GM12878 (cell line): ENCODE results near the gene PDE10A. TPM values are rescaled to one million over a fixed set of nuclear protein-coding genes. Genes with fewer than 3 reads are reported as not detected.

Source experiments
- ATAC-seq: fragments of 200-7000 bp; cut with Tn5 transposase; 3 replicates; pipeline ENCODE4 v1.9.1; 2020; ENCODE audit warnings: mild to moderate bottlenecking, moderate library complexity
- BruUV-seq: library from RNA; stranded (reverse); fragments of 400-500 nt; replicated peaks from 2 replicates; lab custom pipeline; 2021; lab: Mats Ljungman, UMichigan
- CTCF ChIA-PET: fragments of 300-600 bp; sonication (Branson Sonifier 250); formaldehyde crosslinking; extraction: SDS; loops from one replicate; lab custom pipeline; 2021; ENCODE audit warnings: inconsistent platforms; lab: Yijun Ruan, JAX
- POLR2A ChIA-PET: fragments of 350-600 bp; formaldehyde crosslinking; extraction: SDS; loops from one replicate; lab custom pipeline; 2021; ENCODE audit warnings: inconsistent platforms; lab: Charles Lee
- RAD21 ChIA-PET: fragments of 300-600 bp; sonication (Branson Sonifier 250); formaldehyde crosslinking; loops from one replicate; lab custom pipeline; 2023; ENCODE audit warnings: antibody characterized with exemption; ENCODE audit not compliant: unreplicated experiment; lab: Charles Lee
- SMC1A ChIA-PET: fragments of 300-600 bp; sonication (Branson Sonifier 250); formaldehyde crosslinking; loops from one replicate; lab custom pipeline; 2023; ENCODE audit not compliant: unreplicated experiment, uncharacterized antibody; lab: Charles Lee
- DNase-seq: peaks from one replicate; pipeline ENCODE4 v3.0.0-alpha.2; 2011; ENCODE audit warnings: low read depth, low spot score
- FAIRE-seq: peaks from 3 replicates; lab custom pipeline; 2011; peaks lifted over from hg19 to GRCh38; lab: Jason Lieb, UNC
- H2AFZ ChIP-seq: 2 replicates; pipeline ENCODE4 v1.6.0; 2011; ENCODE audit warnings: low read depth, low read length, control low read depth; ENCODE audit not compliant: control insufficient read depth
- H3K27ac ChIP-seq: 2 replicates; pipeline ENCODE4 v1.5.1; 2011; ENCODE audit warnings: control low read depth; ENCODE audit not compliant: control insufficient read depth, insufficient read depth
- H3K27me3 ChIP-seq, 2 experiments: replicated peaks in 1 of 2; 2 replicates each; pipeline versions ENCODE4 v1.6.0 to v1.6.1; 2011; ENCODE audit warnings: low read length in 1 of 2; ENCODE audit not compliant: control insufficient read depth in 2 of 2, insufficient read depth in 2 of 2
- H3K36me3 ChIP-seq, 2 experiments: 2 replicates each; pipeline ENCODE4 v1.5.1; 2011; ENCODE audit warnings: low read length in 1 of 2; ENCODE audit not compliant: control insufficient read depth in 2 of 2, insufficient read depth in 2 of 2
- H3K4me1 ChIP-seq: 2 replicates; pipeline ENCODE4 v1.6.1; 2011; ENCODE audit warnings: mild to moderate bottlenecking, low read length, moderate library complexity, mixed read lengths; ENCODE audit not compliant: control insufficient read depth, insufficient read depth
- H3K4me2 ChIP-seq: 2 replicates; pipeline ENCODE4 v1.6.0; 2011; ENCODE audit warnings: control low read depth; ENCODE audit not compliant: control insufficient read depth, insufficient read depth
- H3K4me3 ChIP-seq: fragments of 200-600 bp; sonication (generic); 2 replicates; pipeline ENCODE4 v1.5.1; 2016
- H3K79me2 ChIP-seq: 2 replicates; pipeline ENCODE4 v1.6.0; 2011; ENCODE audit warnings: low read length; ENCODE audit not compliant: control insufficient read depth, insufficient read depth
- H3K9ac ChIP-seq: 2 replicates; pipeline ENCODE4 v1.8.0; 2011; ENCODE audit warnings: low read length, control low read depth, mixed read lengths; ENCODE audit not compliant: control insufficient read depth, insufficient read depth
- H3K9me3 ChIP-seq: replicated peaks from 3 replicates; pipeline ENCODE4 v1.5.1; 2011; ENCODE audit warnings: mild to moderate bottlenecking, low read length; ENCODE audit not compliant: control insufficient read depth, insufficient read depth
- H4K20me1 ChIP-seq: 2 replicates; pipeline ENCODE4 v1.6.0; 2011; ENCODE audit not compliant: control insufficient read depth, insufficient read depth
- BCL3 ChIP-seq: IDR thresholded peaks from 2 replicates; pipeline ENCODE4 v1.6.1; 2011; ENCODE audit warnings: borderline replicate concordance, low read depth, mild to moderate bottlenecking, moderate library complexity, low read length; ENCODE audit not compliant: insufficient read depth, poor library complexity, severe bottlenecking
- BHLHE40 ChIP-seq, 2 experiments: fragments of 450-650 bp in 1 of 2; IDR thresholded peaks; 2 replicates each; pipeline ENCODE4 v1.6.1; 2011 to 2017; ENCODE audit warnings: low read depth in 2 of 2, borderline replicate concordance in 1 of 2, improper control_type of control experiment in 1 of 2, low read length in 1 of 2, mild to moderate bottlenecking in 1 of 2
- CHD2 ChIP-seq: IDR thresholded peaks from 2 replicates; pipeline ENCODE4 v1.6.1; 2011; ENCODE audit warnings: low read depth, low read length, improper control_type of control experiment, borderline replicate concordance
- JUNB ChIP-seq: IDR thresholded peaks from 2 replicates; pipeline ENCODE4 v1.6.1; 2016; ENCODE audit warnings: antibody characterized with exemption, mild to moderate bottlenecking
- NR2F1 ChIP-seq: fragments of 450-650 bp; conservative IDR thresholded peaks from 2 replicates; pipeline ENCODE4 v1.6.1; 2017; ENCODE audit warnings: mild to moderate bottlenecking
- SRF ChIP-seq, 2 experiments: IDR thresholded peaks; 2 replicates each; pipeline ENCODE4 v1.6.1; 2011; ENCODE audit warnings: low read depth in 2 of 2, low read length in 2 of 2, mild to moderate bottlenecking in 1 of 2, moderate library complexity in 1 of 2
- WGBS: methylation state at CpG from one replicate; pipeline ENCODE4 v1.1.6; 2016; ENCODE audit warnings: low lambda C conversion rate; ENCODE audit not compliant: insufficient replicate concordance, insufficient coverage; ENCODE audit errors: missing lambda C conversion rate; 5-methylcytosine and 5-hydroxymethylcytosine counted together
- in situ Hi-C: fragments of 300-500 bp; cut with MboI; formaldehyde crosslinking; loops from 9 replicates; pipeline ENCODE4 v1.14.3; 2018; ENCODE audit warnings: mixed read lengths
- intact Hi-C: fragments of 100-400 bp; cut with micrococcal nuclease; formaldehyde crosslinking; loops from one replicate; pipeline ENCODE4 v1.14.2; 2022; ENCODE audit not compliant: unreplicated experiment
- polyA plus RNA-seq, 11 experiments: library from polyadenylated mRNA; depleted of rRNA in 4 of 11; unstranded in 6 of 11; stranded (reverse) in 5 of 11; fragments of >200 nt; fragmentation: Nextera tagmentation in 4 of 11; fragmentation: Illumina TruSeq in 1 of 11; extraction: Ambion mirVana in 4 of 11; extraction: Trizol in 1 of 11; gene quantifications; 1 replicate in 1 of 11; 2 replicates in 10 of 11; pipeline versions ENCODE4 v1.2.1 to v1.2.3, GENCODE V29; 2011 to 2016; ENCODE audit warnings: inconsistent platforms in 2 of 11, missing spikeins in 2 of 11, low read depth in 1 of 11
- total RNA-seq, 4 experiments: library from RNA; depleted of rRNA in 3 of 4; stranded (reverse); fragments of >200 nt in 3 of 4; fragmentation: Illumina TruSeq in 1 of 4; extraction: Trizol in 1 of 4; gene quantifications; 2 replicates each; pipeline versions ENCODE4 v1.2.1 to v1.2.3, GENCODE V29; 2013 to 2021
- TF ChIP-seq, protein P1 (sequence below): IDR thresholded peaks from 2 replicates; pipeline ENCODE4 v1.6.1; 2012; ENCODE audit warnings: improper control_type of control experiment, low read depth, low read length; ENCODE audit not compliant: insufficient replicate concordance
- TF ChIP-seq, protein P2 (sequence below): IDR thresholded peaks from 2 replicates; pipeline ENCODE4 v1.6.1; 2012; ENCODE audit warnings: low read depth, low read length, improper control_type of control experiment

PDE10A gene
- total and polyA plus RNA-seq, 10 of the 15 experiments (the other 5 are each of a cell fraction or from before 2014, with no cell fraction given) = under 0.01 to 1.3 (median 0.03) TPM; not detected in 2

DNA sequence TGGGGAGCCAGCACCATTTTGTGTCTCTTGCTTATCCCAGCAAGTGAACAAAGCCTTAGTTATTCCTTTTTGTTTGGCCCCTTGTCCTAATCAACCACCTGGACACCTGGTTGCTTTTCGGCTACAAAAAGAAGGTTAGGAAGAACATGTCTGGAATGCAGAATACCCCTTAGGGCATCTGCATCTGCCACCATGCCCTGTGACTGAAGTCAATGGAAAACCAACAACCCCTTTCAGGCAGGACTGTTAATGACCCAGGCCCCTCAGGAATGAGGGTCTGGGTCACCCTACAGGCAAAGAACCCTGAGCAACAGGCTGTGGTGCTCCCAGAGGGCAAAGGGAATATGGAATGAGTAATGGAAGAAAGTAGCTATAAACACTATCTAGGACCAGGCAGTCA, 78.5 kb downstream of the PDE10A start:
- no peaks in the 10 kb centered on the region for H3K36me3 ChIP-seq
- H3K9ac ChIP-seq = no peak overlapping the region
- H3K4me1 ChIP-seq = no peaks in the 10 kb centered on the region
- in situ Hi-C loops = no loop called here
- POLR2A ChIA-PET = no interaction called here
- H3K4me3 ChIP-seq = no peak overlapping the region
- H2AFZ ChIP-seq = no peak overlapping the region
- RAD21 ChIA-PET = no interaction called here
- SMC1A ChIA-PET = no interaction called here
- no peak for ATAC-seq
- H3K27me3 ChIP-seq = no peaks in the 10 kb centered on the region
- no peak overlapping the region for H3K4me2 ChIP-seq
- no peaks in the 10 kb centered on the region for H3K79me2 ChIP-seq
- H3K9me3 ChIP-seq = no peaks in the 10 kb centered on the region
- intact Hi-C loops = no loop called here
- CTCF ChIA-PET = no interaction called here
- no peak for DNase-seq
- no TSS peak for BruUV-seq
- H4K20me1 ChIP-seq = no peaks in the 10 kb centered on the region
- 64% methylated on average over 1 of the region's 1 CpG for whole genome bisulfite sequencing
- FAIRE-seq = no peak
- no peak overlapping the region for H3K27ac ChIP-seq
- TF ChIP-seq CHD2 (no peak), JUNB (no peak), BHLHE40 (IDR thresholded peaks at IDR 0.05; ENCODE audit: borderline replicate concordance in 1 of 2, low read depth in 2 of 2, low read length in 1 of 2) (no peak), NR2F1 (no peak), SRF (IDR thresholded peaks at IDR 0.05; ENCODE audit: low read depth in 2 of 2, low read length in 2 of 2) (no peak), BCL3 (no peak)
- TF ChIP-seq, protein P1, sequence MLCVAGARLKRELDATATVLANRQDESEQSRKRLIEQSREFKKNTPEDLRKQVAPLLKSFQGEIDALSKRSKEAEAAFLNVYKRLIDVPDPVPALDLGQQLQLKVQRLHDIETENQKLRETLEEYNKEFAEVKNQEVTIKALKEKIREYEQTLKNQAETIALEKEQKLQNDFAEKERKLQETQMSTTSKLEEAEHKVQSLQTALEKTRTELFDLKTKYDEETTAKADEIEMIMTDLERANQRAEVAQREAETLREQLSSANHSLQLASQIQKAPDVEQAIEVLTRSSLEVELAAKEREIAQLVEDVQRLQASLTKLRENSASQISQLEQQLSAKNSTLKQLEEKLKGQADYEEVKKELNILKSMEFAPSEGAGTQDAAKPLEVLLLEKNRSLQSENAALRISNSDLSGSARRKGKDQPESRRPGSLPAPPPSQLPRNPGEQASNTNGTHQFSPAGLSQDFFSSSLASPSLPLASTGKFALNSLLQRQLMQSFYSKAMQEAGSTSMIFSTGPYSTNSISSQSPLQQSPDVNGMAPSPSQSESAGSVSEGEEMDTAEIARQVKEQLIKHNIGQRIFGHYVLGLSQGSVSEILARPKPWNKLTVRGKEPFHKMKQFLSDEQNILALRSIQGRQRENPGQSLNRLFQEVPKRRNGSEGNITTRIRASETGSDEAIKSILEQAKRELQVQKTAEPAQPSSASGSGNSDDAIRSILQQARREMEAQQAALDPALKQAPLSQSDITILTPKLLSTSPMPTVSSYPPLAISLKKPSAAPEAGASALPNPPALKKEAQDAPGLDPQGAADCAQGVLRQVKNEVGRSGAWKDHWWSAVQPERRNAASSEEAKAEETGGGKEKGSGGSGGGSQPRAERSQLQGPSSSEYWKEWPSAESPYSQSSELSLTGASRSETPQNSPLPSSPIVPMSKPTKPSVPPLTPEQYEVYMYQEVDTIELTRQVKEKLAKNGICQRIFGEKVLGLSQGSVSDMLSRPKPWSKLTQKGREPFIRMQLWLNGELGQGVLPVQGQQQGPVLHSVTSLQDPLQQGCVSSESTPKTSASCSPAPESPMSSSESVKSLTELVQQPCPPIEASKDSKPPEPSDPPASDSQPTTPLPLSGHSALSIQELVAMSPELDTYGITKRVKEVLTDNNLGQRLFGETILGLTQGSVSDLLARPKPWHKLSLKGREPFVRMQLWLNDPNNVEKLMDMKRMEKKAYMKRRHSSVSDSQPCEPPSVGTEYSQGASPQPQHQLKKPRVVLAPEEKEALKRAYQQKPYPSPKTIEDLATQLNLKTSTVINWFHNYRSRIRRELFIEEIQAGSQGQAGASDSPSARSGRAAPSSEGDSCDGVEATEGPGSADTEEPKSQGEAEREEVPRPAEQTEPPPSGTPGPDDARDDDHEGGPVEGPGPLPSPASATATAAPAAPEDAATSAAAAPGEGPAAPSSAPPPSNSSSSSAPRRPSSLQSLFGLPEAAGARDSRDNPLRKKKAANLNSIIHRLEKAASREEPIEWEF = no peak
- TF ChIP-seq, protein P2, sequence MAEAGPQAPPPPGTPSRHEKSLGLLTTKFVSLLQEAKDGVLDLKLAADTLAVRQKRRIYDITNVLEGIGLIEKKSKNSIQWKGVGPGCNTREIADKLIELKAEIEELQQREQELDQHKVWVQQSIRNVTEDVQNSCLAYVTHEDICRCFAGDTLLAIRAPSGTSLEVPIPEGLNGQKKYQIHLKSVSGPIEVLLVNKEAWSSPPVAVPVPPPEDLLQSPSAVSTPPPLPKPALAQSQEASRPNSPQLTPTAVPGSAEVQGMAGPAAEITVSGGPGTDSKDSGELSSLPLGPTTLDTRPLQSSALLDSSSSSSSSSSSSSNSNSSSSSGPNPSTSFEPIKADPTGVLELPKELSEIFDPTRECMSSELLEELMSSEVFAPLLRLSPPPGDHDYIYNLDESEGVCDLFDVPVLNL = no peak
